GM12878 (cell line): ENCODE results near the gene TRIOBP. TPM values are rescaled to one million over a fixed set of nuclear protein-coding genes. Genes with fewer than 3 reads are reported as not detected.

ENCODE experiments used
- ATAC-seq: fragments of 200-7000 bp; cut with Tn5 transposase; 3 replicates; pipeline ENCODE4 v1.9.1; 2020; ENCODE audit warnings: mild to moderate bottlenecking, moderate library complexity
- BruUV-seq: library from RNA; stranded (reverse); fragments of 400-500 nt; replicated peaks from 2 replicates; lab custom pipeline; 2021; lab: Mats Ljungman, UMichigan
- CTCF ChIA-PET: fragments of 300-600 bp; sonication (Branson Sonifier 250); formaldehyde crosslinking; extraction: SDS; loops from one replicate; lab custom pipeline; 2021; ENCODE audit warnings: inconsistent platforms; lab: Yijun Ruan, JAX
- POLR2A ChIA-PET: fragments of 350-600 bp; formaldehyde crosslinking; extraction: SDS; loops from one replicate; lab custom pipeline; 2021; ENCODE audit warnings: inconsistent platforms; lab: Charles Lee
- RAD21 ChIA-PET: fragments of 300-600 bp; sonication (Branson Sonifier 250); formaldehyde crosslinking; loops from one replicate; lab custom pipeline; 2023; ENCODE audit warnings: antibody characterized with exemption; ENCODE audit not compliant: unreplicated experiment; lab: Charles Lee
- SMC1A ChIA-PET: fragments of 300-600 bp; sonication (Branson Sonifier 250); formaldehyde crosslinking; loops from one replicate; lab custom pipeline; 2023; ENCODE audit not compliant: unreplicated experiment, uncharacterized antibody; lab: Charles Lee
- DNase-seq: peaks from one replicate; pipeline ENCODE4 v3.0.0-alpha.2; 2011; ENCODE audit warnings: low read depth, low spot score
- FAIRE-seq: peaks from 3 replicates; lab custom pipeline; 2011; peaks lifted over from hg19 to GRCh38; lab: Jason Lieb, UNC
- H2AFZ ChIP-seq: 2 replicates; pipeline ENCODE4 v1.6.0; 2011; ENCODE audit warnings: low read depth, low read length, control low read depth; ENCODE audit not compliant: control insufficient read depth
- H3K27ac ChIP-seq: 2 replicates; pipeline ENCODE4 v1.5.1; 2011; ENCODE audit warnings: control low read depth; ENCODE audit not compliant: control insufficient read depth, insufficient read depth
- H3K27me3 ChIP-seq, 2 experiments: replicated peaks in 1 of 2; 2 replicates each; pipeline versions ENCODE4 v1.6.0 to v1.6.1; 2011; ENCODE audit warnings: low read length in 1 of 2; ENCODE audit not compliant: control insufficient read depth in 2 of 2, insufficient read depth in 2 of 2
- H3K36me3 ChIP-seq, 2 experiments: 2 replicates each; pipeline ENCODE4 v1.5.1; 2011; ENCODE audit warnings: low read length in 1 of 2; ENCODE audit not compliant: control insufficient read depth in 2 of 2, insufficient read depth in 2 of 2
- H3K4me1 ChIP-seq: 2 replicates; pipeline ENCODE4 v1.6.1; 2011; ENCODE audit warnings: mild to moderate bottlenecking, low read length, moderate library complexity, mixed read lengths; ENCODE audit not compliant: control insufficient read depth, insufficient read depth
- H3K4me2 ChIP-seq: 2 replicates; pipeline ENCODE4 v1.6.0; 2011; ENCODE audit warnings: control low read depth; ENCODE audit not compliant: control insufficient read depth, insufficient read depth
- H3K4me3 ChIP-seq: fragments of 200-600 bp; sonication (generic); 2 replicates; pipeline ENCODE4 v1.5.1; 2016
- H3K79me2 ChIP-seq: 2 replicates; pipeline ENCODE4 v1.6.0; 2011; ENCODE audit warnings: low read length; ENCODE audit not compliant: control insufficient read depth, insufficient read depth
- H3K9ac ChIP-seq: 2 replicates; pipeline ENCODE4 v1.8.0; 2011; ENCODE audit warnings: low read length, control low read depth, mixed read lengths; ENCODE audit not compliant: control insufficient read depth, insufficient read depth
- H3K9me3 ChIP-seq: replicated peaks from 3 replicates; pipeline ENCODE4 v1.5.1; 2011; ENCODE audit warnings: mild to moderate bottlenecking, low read length; ENCODE audit not compliant: control insufficient read depth, insufficient read depth
- H4K20me1 ChIP-seq: 2 replicates; pipeline ENCODE4 v1.6.0; 2011; ENCODE audit not compliant: control insufficient read depth, insufficient read depth
- BACH1 ChIP-seq: fragments of 450-650 bp; IDR thresholded peaks from 2 replicates; pipeline ENCODE4 v1.6.1; 2017; ENCODE audit warnings: mild to moderate bottlenecking, borderline replicate concordance
- CHD2 ChIP-seq: IDR thresholded peaks from 2 replicates; pipeline ENCODE4 v1.6.1; 2011; ENCODE audit warnings: low read depth, low read length, improper control_type of control experiment, borderline replicate concordance
- CREB1 ChIP-seq: IDR thresholded peaks from 2 replicates; pipeline ENCODE4 v1.6.1; 2012; ENCODE audit warnings: low read depth, mild to moderate bottlenecking, inconsistent platforms
- CTCF ChIP-seq, 3 experiments: IDR thresholded peaks in 2 of 3; conservative IDR thresholded peaks in 1 of 3; 2 replicates each; pipeline ENCODE4 v1.5.1; 2011; ENCODE audit warnings: low read depth in 3 of 3, low read length in 3 of 3, mild to moderate bottlenecking in 3 of 3, control low read depth in 2 of 3, moderate library complexity in 2 of 3, inconsistent platforms in 1 of 3, mixed read lengths in 1 of 3; ENCODE audit not compliant: control insufficient read depth in 2 of 3, insufficient read depth in 1 of 3; ENCODE audit errors: extremely low read depth in 1 of 3
- DPF2 ChIP-seq: fragments of 450-650 bp; IDR thresholded peaks from 2 replicates; pipeline ENCODE4 v1.6.1; 2017; ENCODE audit warnings: mild to moderate bottlenecking
- MEF2B ChIP-seq: fragments of 450-650 bp; IDR thresholded peaks from 2 replicates; pipeline ENCODE4 v1.6.1; 2018; ENCODE audit warnings: mild to moderate bottlenecking, moderate library complexity; ENCODE audit not compliant: partially characterized antibody, poor library complexity, severe bottlenecking
- MLLT1 ChIP-seq: fragments of 450-650 bp; IDR thresholded peaks from 2 replicates; pipeline ENCODE4 v1.6.1; 2016; ENCODE audit warnings: mild to moderate bottlenecking
- MTA3 ChIP-seq: IDR thresholded peaks from 2 replicates; pipeline ENCODE4 v1.6.1; 2012; ENCODE audit warnings: low read length, inconsistent platforms, borderline replicate concordance
- MXI1 ChIP-seq: fragments of 150-350 bp; IDR thresholded peaks from 2 replicates; pipeline ENCODE4 v1.6.1; 2011; ENCODE audit warnings: low read depth, mild to moderate bottlenecking, inconsistent platforms, low read length, improper control_type of control experiment
- NR2F1 ChIP-seq: fragments of 450-650 bp; conservative IDR thresholded peaks from 2 replicates; pipeline ENCODE4 v1.6.1; 2017; ENCODE audit warnings: mild to moderate bottlenecking
- PKNOX1 ChIP-seq: fragments of 450-650 bp; IDR thresholded peaks from 2 replicates; pipeline ENCODE4 v1.6.1; 2016; ENCODE audit warnings: mild to moderate bottlenecking
- RAD21 ChIP-seq: IDR thresholded peaks from 2 replicates; pipeline ENCODE4 v1.6.1; 2011; ENCODE audit warnings: mild to moderate bottlenecking, low read depth, low read length, moderate library complexity; ENCODE audit not compliant: insufficient read depth
- SIN3A ChIP-seq: IDR thresholded peaks from 2 replicates; pipeline ENCODE4 v1.6.1; 2012; ENCODE audit warnings: low read depth, low read length, improper control_type of control experiment
- SMC3 ChIP-seq: IDR thresholded peaks from 2 replicates; pipeline ENCODE4 v1.6.1; 2011; ENCODE audit warnings: low read length, improper control_type of control experiment, borderline replicate concordance
- ZBTB33 ChIP-seq: fragments of 450-650 bp; IDR thresholded peaks from 2 replicates; pipeline ENCODE4 v1.6.1; 2017; ENCODE audit warnings: mild to moderate bottlenecking
- ZNF622 ChIP-seq: fragments of 450-650 bp; IDR thresholded peaks from 2 replicates; pipeline ENCODE4 v1.6.1; 2017; ENCODE audit warnings: mild to moderate bottlenecking, inconsistent platforms
- WGBS: methylation state at CpG from one replicate; pipeline ENCODE4 v1.1.6; 2016; ENCODE audit warnings: low lambda C conversion rate; ENCODE audit not compliant: insufficient replicate concordance, insufficient coverage; ENCODE audit errors: missing lambda C conversion rate; 5-methylcytosine and 5-hydroxymethylcytosine counted together
- in situ Hi-C: fragments of 300-500 bp; cut with MboI; formaldehyde crosslinking; loops from 9 replicates; pipeline ENCODE4 v1.14.3; 2018; ENCODE audit warnings: mixed read lengths
- intact Hi-C: fragments of 100-400 bp; cut with micrococcal nuclease; formaldehyde crosslinking; loops from one replicate; pipeline ENCODE4 v1.14.2; 2022; ENCODE audit not compliant: unreplicated experiment
- polyA plus RNA-seq, 11 experiments: library from polyadenylated mRNA; depleted of rRNA in 4 of 11; unstranded in 6 of 11; stranded (reverse) in 5 of 11; fragments of >200 nt; fragmentation: Nextera tagmentation in 4 of 11; fragmentation: Illumina TruSeq in 1 of 11; extraction: Ambion mirVana in 4 of 11; extraction: Trizol in 1 of 11; gene quantifications; 1 replicate in 1 of 11; 2 replicates in 10 of 11; pipeline versions ENCODE4 v1.2.1 to v1.2.3, GENCODE V29; 2011 to 2016; ENCODE audit warnings: inconsistent platforms in 2 of 11, missing spikeins in 2 of 11, low read depth in 1 of 11
- total RNA-seq, 4 experiments: library from RNA; depleted of rRNA in 3 of 4; stranded (reverse); fragments of >200 nt in 3 of 4; fragmentation: Illumina TruSeq in 1 of 4; extraction: Trizol in 1 of 4; gene quantifications; 2 replicates each; pipeline versions ENCODE4 v1.2.1 to v1.2.3, GENCODE V29; 2013 to 2021

TRIOBP gene
- total and polyA plus RNA-seq, 10 of the 15 experiments (the other 5 are each of a cell fraction or from before 2014, with no cell fraction given) = 0.21 to 23.6 (median 11.9) TPM

GRCh38 chr22:37661160-37661924 lies 35.5 kb upstream of the TRIOBP start:
- no peak for FAIRE-seq
- ChIA-PET RAD21 (interaction anchor here (0.9 to 9.1 kb wide), 15 partner anchors 10 to 293 kb away, joined by 3 to 173 read pairs (median 7); partner anchors contain the start of genes ANKRD54, C22orf23, GCAT and GGA1), POLR2A (interaction anchor here (0.6 to 9.6 kb wide), 11 partner anchors 8 to 59 kb away, joined by 3 to 209 read pairs (median 4); partner anchors contain the start of genes LGALS1 and NOL12), SMC1A (interaction anchor here (0.7 to 7.9 kb wide), 13 partner anchors 10 to 204 kb away, joined by 3 to 157 read pairs (median 13); partner anchors contain the start of genes GCAT, GGA1, LGALS1 and NOL12), CTCF (interaction anchor here (0.6 to 11.7 kb wide), 24 partner anchors 8 to 415 kb away, joined by 3 to 414 read pairs (median 4); partner anchors contain the start of genes C22orf23, GGA1, LGALS1 and NOL12)
- DNase-seq = no peak
- Histone ChIP-seq H3K4me2 (peak overlapping the region; percentile 96), H3K79me2 (peaks cover 51% of the 10 kb centered on the region), H3K27ac (no peak overlapping the region), H4K20me1 (no peaks in the 10 kb centered on the region), H3K4me1 (peaks cover 12% of the 10 kb centered on the region), H2AFZ (no peak overlapping the region), H3K27me3 (no peaks in the 10 kb centered on the region), H3K4me3 (peak overlapping the region; percentile 82), H3K36me3 (peaks cover 0 to 12% of the 10 kb centered on the region in 2 experiments; a peak in 3 of 4 replicates), H3K9me3 (no peaks in the 10 kb centered on the region), H3K9ac (peak overlapping the region; percentile 70)
- intact Hi-C loops (loop anchor here (1.0 to 2.0 kb wide), 2 partner anchors 20 to 201 kb away; no protein-coding TSS in a partner anchor), in situ Hi-C loops (no loop called here)
- WGBS = 74% methylated on average over 12 of the region's 12 CpGs
- peak; percentile 33 for ATAC-seq
- BruUV-seq = no TSS peak
- TF ChIP-seq BACH1 (no peak), NR2F1 (no peak), MLLT1 (peak; percentile 96), ZNF622 (no peak), CHD2 (peak; percentile 41; the same call in 1 of the 2 replicates), MTA3 (no peak), SIN3A (0 out of 2 replicates have a peak, but pooled peaks have one; percentile 56), SMC3 (peak; percentile 47; the same call in 1 of the 2 replicates), PKNOX1 (peak; percentile 33; the same call in 1 of the 2 replicates), MXI1 (peak; percentile 48; the same call in 1 of the 2 replicates), DPF2 (no peak), RAD21 (peak; percentile 64), CTCF (IDR thresholded peaks at IDR 0.05 in 2 of 3, conservative IDR thresholded peaks at IDR 0.05 in 1 of 3; ENCODE audit: control insufficient read depth in 2 of 3, extremely low read depth in 1 of 3, insufficient read depth in 1 of 3, low read depth in 3 of 3, low read length in 3 of 3) (peak; percentile 50 to 82 (median 68)), MEF2B (no peak), CREB1 (no peak), ZBTB33 (no peak)
